Fibroblast of peridontal ligament (primary cell): Measurements from ENCODE around the gene C19orf85.

Experiments used
- DNase-seq: peaks from one replicate; pipeline ENCODE4 v3.0.0-alpha.2; 2010; ENCODE audit errors: extremely low read depth

Gene C19orf85

GRCh38 chr19:55477905-55478304 lies 13.4 kb upstream of the C19orf85 start:
- no peak for DNase-seq

- peak; percentile 96 for DNase-seq
Measured at GRCh38 chr19:55476100-55476775, 11.7 kb upstream of the C19orf85 start, which contains the start of gene ZNF628. Gene ZNF628 (plus strand): TSS chr19:55476617. CDS start chr19:55479911, 3,294 bp downstream.

- DNase-seq = peak; percentile 49
Measured at GRCh38 chr19:55474269-55475265, 10.0 kb upstream of the C19orf85 start.

- DNase-seq = no peak
Measured at GRCh38 chr19:55473225-55474012, 8.9 kb upstream of the C19orf85 start.

- DNase-seq = peak; percentile 54
Measured at GRCh38 chr19:55472463-55472862, 7.9 kb upstream of the C19orf85 start.

- no peak for DNase-seq
Measured at GRCh38 chr19:55471266-55471665, 6.7 kb upstream of the C19orf85 start.

GRCh38 chr19:55468054-55468393 lies 3.5 kb upstream of the C19orf85 start:
- DNase-seq = no peak

GRCh38 chr19:55467236-55468053 lies 2.9 kb upstream of the C19orf85 start:
- DNase-seq = peak; percentile 70

GRCh38 chr19:55466241-55466614 lies 1.7 kb upstream of the C19orf85 start:
- DNase-seq = no peak

GRCh38 chr19:55465460-55466240 lies 1.1 kb upstream of the C19orf85 start:
- DNase-seq = no peak

GRCh38 chr19:55464039-55464661 lies 401 bp downstream of the C19orf85 start:
- no peak for DNase-seq

- DNase-seq = no peak
Measured at GRCh38 chr19:55463583-55464031, 944 bp downstream of the C19orf85 start.

- no peak for DNase-seq
Measured at GRCh38 chr19:55462722-55463121, 1.8 kb downstream of the C19orf85 start.

- peak; percentile 54 for DNase-seq
Measured at GRCh38 chr19:55461974-55462626, 2.5 kb downstream of the C19orf85 start.

GRCh38 chr19:55461259-55461973 lies 3.1 kb downstream of the C19orf85 start, which contains the start of gene ISOC2:
Gene ISOC2 (minus strand): TSS chr19:55461642. CDS start chr19:55456486, 5,156 bp downstream.
- DNase-seq = peak; percentile 99

- peak; percentile 83 for DNase-seq
Measured at GRCh38 chr19:55460670-55461258, 3.8 kb downstream of the C19orf85 start.

- DNase-seq = peak; percentile 52
Measured at GRCh38 chr19:55459950-55460657, 4.4 kb downstream of the C19orf85 start.
